ENCODE data around the gene LDLRAP1. TPM values are rescaled to one million over a fixed set of nuclear protein-coding genes. Genes with fewer than 3 reads are reported as not detected.

LDLRAP1 gene
- total and polyA plus RNA-seq, 2 experiments from 2014 or later: 9.6 to 22.7 TPM

DNA sequence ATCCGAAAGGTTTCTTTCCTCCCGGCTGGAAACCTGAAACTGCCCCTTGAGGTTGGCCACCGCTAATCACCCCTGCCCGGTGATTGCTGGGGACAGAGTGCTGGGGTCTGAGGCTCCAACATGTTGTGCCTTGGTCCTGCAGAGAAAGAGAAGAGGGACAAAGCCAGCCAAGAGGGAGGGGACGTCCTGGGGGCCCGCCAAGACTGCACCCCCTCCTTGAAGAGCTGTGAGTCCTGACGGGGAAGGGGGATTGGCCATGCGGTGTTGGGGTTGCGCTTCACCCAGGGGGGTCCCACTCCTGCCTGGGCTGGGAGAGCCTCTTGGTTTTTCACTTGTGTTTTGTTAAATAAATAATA, 19.5 kb downstream of the LDLRAP1 start:
- TF ChIP-seq, protein P1, sequence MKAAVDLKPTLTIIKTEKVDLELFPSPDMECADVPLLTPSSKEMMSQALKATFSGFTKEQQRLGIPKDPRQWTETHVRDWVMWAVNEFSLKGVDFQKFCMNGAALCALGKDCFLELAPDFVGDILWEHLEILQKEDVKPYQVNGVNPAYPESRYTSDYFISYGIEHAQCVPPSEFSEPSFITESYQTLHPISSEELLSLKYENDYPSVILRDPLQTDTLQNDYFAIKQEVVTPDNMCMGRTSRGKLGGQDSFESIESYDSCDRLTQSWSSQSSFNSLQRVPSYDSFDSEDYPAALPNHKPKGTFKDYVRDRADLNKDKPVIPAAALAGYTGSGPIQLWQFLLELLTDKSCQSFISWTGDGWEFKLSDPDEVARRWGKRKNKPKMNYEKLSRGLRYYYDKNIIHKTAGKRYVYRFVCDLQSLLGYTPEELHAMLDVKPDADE (IDR thresholded peaks at IDR 0.05): no peak
- TF ChIP-seq, protein P2, sequence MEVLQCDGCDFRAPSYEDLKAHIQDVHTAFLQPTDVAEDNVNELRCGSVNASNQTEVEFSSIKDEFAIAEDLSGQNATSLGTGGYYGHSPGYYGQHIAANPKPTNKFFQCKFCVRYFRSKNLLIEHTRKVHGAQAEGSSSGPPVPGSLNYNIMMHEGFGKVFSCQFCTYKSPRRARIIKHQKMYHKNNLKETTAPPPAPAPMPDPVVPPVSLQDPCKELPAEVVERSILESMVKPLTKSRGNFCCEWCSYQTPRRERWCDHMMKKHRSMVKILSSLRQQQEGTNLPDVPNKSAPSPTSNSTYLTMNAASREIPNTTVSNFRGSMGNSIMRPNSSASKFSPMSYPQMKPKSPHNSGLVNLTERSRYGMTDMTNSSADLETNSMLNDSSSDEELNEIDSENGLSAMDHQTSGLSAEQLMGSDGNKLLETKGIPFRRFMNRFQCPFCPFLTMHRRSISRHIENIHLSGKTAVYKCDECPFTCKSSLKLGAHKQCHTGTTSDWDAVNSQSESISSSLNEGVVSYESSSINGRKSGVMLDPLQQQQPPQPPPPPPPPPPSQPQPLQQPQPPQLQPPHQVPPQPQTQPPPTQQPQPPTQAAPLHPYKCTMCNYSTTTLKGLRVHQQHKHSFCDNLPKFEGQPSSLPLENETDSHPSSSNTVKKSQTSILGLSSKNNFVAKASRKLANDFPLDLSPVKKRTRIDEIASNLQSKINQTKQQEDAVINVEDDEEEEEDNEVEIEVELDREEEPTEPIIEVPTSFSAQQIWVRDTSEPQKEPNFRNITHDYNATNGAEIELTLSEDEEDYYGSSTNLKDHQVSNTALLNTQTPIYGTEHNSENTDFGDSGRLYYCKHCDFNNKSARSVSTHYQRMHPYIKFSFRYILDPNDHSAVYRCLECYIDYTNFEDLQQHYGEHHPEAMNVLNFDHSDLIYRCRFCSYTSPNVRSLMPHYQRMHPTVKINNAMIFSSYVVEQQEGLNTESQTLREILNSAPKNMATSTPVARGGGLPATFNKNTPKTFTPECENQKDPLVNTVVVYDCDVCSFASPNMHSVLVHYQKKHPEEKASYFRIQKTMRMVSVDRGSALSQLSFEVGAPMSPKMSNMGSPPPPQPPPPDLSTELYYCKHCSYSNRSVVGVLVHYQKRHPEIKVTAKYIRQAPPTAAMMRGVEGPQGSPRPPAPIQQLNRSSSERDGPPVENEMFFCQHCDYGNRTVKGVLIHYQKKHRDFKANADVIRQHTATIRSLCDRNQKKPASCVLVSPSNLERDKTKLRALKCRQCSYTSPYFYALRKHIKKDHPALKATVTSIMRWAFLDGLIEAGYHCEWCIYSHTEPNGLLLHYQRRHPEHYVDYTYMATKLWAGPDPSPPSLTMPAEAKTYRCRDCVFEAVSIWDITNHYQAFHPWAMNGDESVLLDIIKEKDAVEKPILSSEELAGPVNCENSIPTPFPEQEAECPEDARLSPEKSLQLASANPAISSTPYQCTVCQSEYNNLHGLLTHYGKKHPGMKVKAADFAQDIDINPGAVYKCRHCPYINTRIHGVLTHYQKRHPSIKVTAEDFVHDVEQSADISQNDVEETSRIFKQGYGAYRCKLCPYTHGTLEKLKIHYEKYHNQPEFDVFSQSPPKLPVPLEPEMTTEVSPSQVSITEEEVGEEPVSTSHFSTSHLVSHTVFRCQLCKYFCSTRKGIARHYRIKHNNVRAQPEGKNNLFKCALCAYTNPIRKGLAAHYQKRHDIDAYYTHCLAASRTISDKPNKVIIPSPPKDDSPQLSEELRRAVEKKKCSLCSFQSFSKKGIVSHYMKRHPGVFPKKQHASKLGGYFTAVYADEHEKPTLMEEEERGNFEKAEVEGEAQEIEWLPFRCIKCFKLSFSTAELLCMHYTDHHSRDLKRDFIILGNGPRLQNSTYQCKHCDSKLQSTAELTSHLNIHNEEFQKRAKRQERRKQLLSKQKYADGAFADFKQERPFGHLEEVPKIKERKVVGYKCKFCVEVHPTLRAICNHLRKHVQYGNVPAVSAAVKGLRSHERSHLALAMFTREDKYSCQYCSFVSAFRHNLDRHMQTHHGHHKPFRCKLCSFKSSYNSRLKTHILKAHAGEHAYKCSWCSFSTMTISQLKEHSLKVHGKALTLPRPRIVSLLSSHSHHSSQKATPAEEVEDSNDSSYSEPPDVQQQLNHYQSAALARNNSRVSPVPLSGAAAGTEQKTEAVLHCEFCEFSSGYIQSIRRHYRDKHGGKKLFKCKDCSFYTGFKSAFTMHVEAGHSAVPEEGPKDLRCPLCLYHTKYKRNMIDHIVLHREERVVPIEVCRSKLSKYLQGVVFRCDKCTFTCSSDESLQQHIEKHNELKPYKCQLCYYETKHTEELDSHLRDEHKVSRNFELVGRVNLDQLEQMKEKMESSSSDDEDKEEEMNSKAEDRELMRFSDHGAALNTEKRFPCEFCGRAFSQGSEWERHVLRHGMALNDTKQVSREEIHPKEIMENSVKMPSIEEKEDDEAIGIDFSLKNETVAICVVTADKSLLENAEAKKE (CRISPR knock-in tag; IDR thresholded peaks at IDR 0.05): no peak
- no peak for TF ChIP-seq ZNF114 (CRISPR knock-in tag; IDR thresholded peaks at IDR 0.05)
- no peak for TF ChIP-seq JUNB (IDR thresholded peaks at IDR 0.05; ENCODE audit: unreplicated experiment)
- TF ChIP-seq STAT1 (IDR thresholded peaks at IDR 0.05; ENCODE audit: unreplicated experiment): no peak
- TF ChIP-seq, protein P3, sequence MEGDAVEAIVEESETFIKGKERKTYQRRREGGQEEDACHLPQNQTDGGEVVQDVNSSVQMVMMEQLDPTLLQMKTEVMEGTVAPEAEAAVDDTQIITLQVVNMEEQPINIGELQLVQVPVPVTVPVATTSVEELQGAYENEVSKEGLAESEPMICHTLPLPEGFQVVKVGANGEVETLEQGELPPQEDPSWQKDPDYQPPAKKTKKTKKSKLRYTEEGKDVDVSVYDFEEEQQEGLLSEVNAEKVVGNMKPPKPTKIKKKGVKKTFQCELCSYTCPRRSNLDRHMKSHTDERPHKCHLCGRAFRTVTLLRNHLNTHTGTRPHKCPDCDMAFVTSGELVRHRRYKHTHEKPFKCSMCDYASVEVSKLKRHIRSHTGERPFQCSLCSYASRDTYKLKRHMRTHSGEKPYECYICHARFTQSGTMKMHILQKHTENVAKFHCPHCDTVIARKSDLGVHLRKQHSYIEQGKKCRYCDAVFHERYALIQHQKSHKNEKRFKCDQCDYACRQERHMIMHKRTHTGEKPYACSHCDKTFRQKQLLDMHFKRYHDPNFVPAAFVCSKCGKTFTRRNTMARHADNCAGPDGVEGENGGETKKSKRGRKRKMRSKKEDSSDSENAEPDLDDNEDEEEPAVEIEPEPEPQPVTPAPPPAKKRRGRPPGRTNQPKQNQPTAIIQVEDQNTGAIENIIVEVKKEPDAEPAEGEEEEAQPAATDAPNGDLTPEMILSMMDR (conservative IDR thresholded peaks at IDR 0.05; ENCODE audit: low read depth in 2 of 2): no peak
- no peak for TF ChIP-seq NANOG (IDR thresholded peaks at IDR 0.05; ENCODE audit: borderline replicate concordance)
- TF ChIP-seq ZNF331 (CRISPR knock-in tag; IDR thresholded peaks at IDR 0.05; ENCODE audit: low read depth): no peak
- Mint-ChIP-seq H3K9me3 (no peaks in the 10 kb centered on the region), H3K4me1 (peaks cover 27% of the 10 kb centered on the region), H3K27me3 (ENCODE audit: insufficient read depth, low read depth, poor library complexity) (peaks cover 7% of the 10 kb centered on the region), H3K4me3 (no peak overlapping the region), H3K27ac (no peak overlapping the region), H3K36me3 (ENCODE audit: low read depth) (no peaks in the 10 kb centered on the region)
- peaks cover 14% of the 10 kb centered on the region for H3K4me1 ChIP-seq (ENCODE audit: insufficient read depth)
- H3K9me2 ChIP-seq (ENCODE audit: insufficient read depth): no peaks in the 10 kb centered on the region
- H3K4me2 ChIP-seq: no peak overlapping the region
- H4K20me1 ChIP-seq (replicated peaks; ENCODE audit: insufficient read depth): no peaks in the 10 kb centered on the region
- H2AFZ ChIP-seq: no peak overlapping the region
- no peaks in the 10 kb centered on the region for H3K79me2 ChIP-seq (replicated peaks; ENCODE audit: insufficient read depth)
- no peak overlapping the region for H3K4me3 ChIP-seq
- DNase-seq (ENCODE audit: low spot score) (no peak), ATAC-seq (no peak)
- H3K27me3 ChIP-seq (ENCODE audit: insufficient read depth): no peaks in the 10 kb centered on the region
- no peaks in the 10 kb centered on the region for H3K36me3 ChIP-seq (ENCODE audit: insufficient read depth)
- H3K27ac ChIP-seq (ENCODE audit: low read depth): no peak overlapping the region
- no peaks in the 10 kb centered on the region for H3F3A ChIP-seq (replicated peaks; ENCODE audit: low read depth)

All from GM23338 (cell line).